Endothelial cell (in vitro differentiated cells): ENCODE results near the gene LGALS7. TPM values are rescaled to one million over a fixed set of nuclear protein-coding genes. Genes with fewer than 3 reads are reported as not detected.
"Not testable (repeated sequence)": the region's sequence is repeated elsewhere in the genome, so short reads cannot be mapped to it uniquely, and the experiment has no call there.

ENCODE experiments used
- DNase-seq: peaks from one replicate; pipeline ENCODE4 v3.0.0; 2021; ENCODE audit warnings: low spot score
- H3K27ac Mint-ChIP-seq: one replicate; pipeline ENCODE4 v1.8.0; 2021; ENCODE audit warnings: mixed read lengths, inconsistent platforms; ENCODE audit not compliant: unreplicated experiment
- H3K27me3 Mint-ChIP-seq: one replicate; pipeline ENCODE4 v1.8.0; 2021; ENCODE audit warnings: mild to moderate bottlenecking, moderate library complexity, mixed read lengths, inconsistent platforms; ENCODE audit not compliant: unreplicated experiment
- H3K36me3 Mint-ChIP-seq: one replicate; pipeline ENCODE4 v1.8.0; 2021; ENCODE audit warnings: mild to moderate bottlenecking, low read depth, mixed read lengths, inconsistent platforms; ENCODE audit not compliant: unreplicated experiment
- H3K4me1 Mint-ChIP-seq: one replicate; pipeline ENCODE4 v1.8.0; 2021; ENCODE audit warnings: mild to moderate bottlenecking, mixed read lengths, inconsistent platforms; ENCODE audit not compliant: unreplicated experiment
- H3K4me3 Mint-ChIP-seq: one replicate; pipeline ENCODE4 v1.8.0; 2021; ENCODE audit warnings: mild to moderate bottlenecking, mixed read lengths, inconsistent platforms; ENCODE audit not compliant: unreplicated experiment
- H3K9me3 Mint-ChIP-seq: one replicate; pipeline ENCODE4 v1.8.0; 2021; ENCODE audit warnings: mixed read lengths, inconsistent platforms; ENCODE audit not compliant: unreplicated experiment
- CTCF ChIP-seq: fragments of 200-600 bp; sonication (generic); IDR thresholded peaks from one replicate; pipeline ENCODE4 v1.5.0; 2021; ENCODE audit warnings: antibody characterized with exemption; ENCODE audit not compliant: unreplicated experiment
- total RNA-seq: library from RNA; stranded (reverse); fragmentation: NEBNext Ultra II Directional; extraction: Animal tissue kit (Norgen Biotek cat#: 25700); gene quantifications from one replicate; pipeline ENCODE4 v1.2.1, GENCODE V29; 2021; ENCODE audit not compliant: unreplicated experiment

Gene LGALS7
- total RNA-seq, 1 donor from 2014 or later, result 3.6 TPM

- no peak for TF ChIP-seq CTCF
- no peaks in the 10 kb centered on the region for H3K9me3 Mint-ChIP-seq
- H3K36me3 Mint-ChIP-seq, result peaks cover 4% of the 10 kb centered on the region
- H3K4me1 Mint-ChIP-seq, result peaks cover 6% of the 10 kb centered on the region
- DNase-seq, result no peak
- H3K27ac Mint-ChIP-seq, result no peak overlapping the region
- no peak overlapping the region for H3K4me3 Mint-ChIP-seq
- H3K27me3 Mint-ChIP-seq, result no peaks in the 10 kb centered on the region
Observed at GRCh38 chr19:38796154-38796553, 22.8 kb upstream of the LGALS7 start.

- Mint-ChIP-seq H3K27me3 (no peaks in the 10 kb centered on the region), H3K4me3 (no peak overlapping the region)
Observed at GRCh38 chr19:38795549-38795948, 22.2 kb upstream of the LGALS7 start.

GRCh38 chr19:38793671-38794070 lies 20.4 kb upstream of the LGALS7 start:
- Mint-ChIP-seq H3K9me3 (no peaks in the 10 kb centered on the region), H3K4me1 (peaks cover 8% of the 10 kb centered on the region), H3K4me3 (no peak overlapping the region), H3K36me3 (no peaks in the 10 kb centered on the region), H3K27me3 (peaks cover 1% of the 10 kb centered on the region), H3K27ac (peak overlapping the region; percentile 89)
- no peak for DNase-seq
- TF ChIP-seq CTCF, result no peak

More at GRCh38 chr19:38795549-38795948, 22.2 kb upstream of the LGALS7 start:
- peaks cover 4% of the 10 kb centered on the region for H3K36me3 Mint-ChIP-seq
- TF ChIP-seq CTCF, result no peak
- H3K9me3 Mint-ChIP-seq, result no peaks in the 10 kb centered on the region
- no peak overlapping the region for H3K27ac Mint-ChIP-seq
- H3K4me1 Mint-ChIP-seq, result peaks cover 6% of the 10 kb centered on the region
- DNase-seq, result no peak

GRCh38 chr19:38793177-38793576 lies 19.9 kb upstream of the LGALS7 start:
- H3K9me3 Mint-ChIP-seq, result no peaks in the 10 kb centered on the region
- peaks cover 12% of the 10 kb centered on the region for H3K4me1 Mint-ChIP-seq
- TF ChIP-seq CTCF, result no peak
- peak overlapping the region; percentile 89 for H3K27ac Mint-ChIP-seq
- H3K36me3 Mint-ChIP-seq, result no peaks in the 10 kb centered on the region
- H3K27me3 Mint-ChIP-seq, result peaks cover 5% of the 10 kb centered on the region
- peak overlapping the region; percentile 11 for H3K4me3 Mint-ChIP-seq
- no peak for DNase-seq

GRCh38 chr19:38792250-38793111 lies 19.2 kb upstream of the LGALS7 start:
- no peaks in the 10 kb centered on the region for H3K36me3 Mint-ChIP-seq
- H3K4me3 Mint-ChIP-seq, result peak overlapping the region; percentile 11
- peak overlapping the region; percentile 89 for H3K27ac Mint-ChIP-seq
- H3K27me3 Mint-ChIP-seq, result peaks cover 6% of the 10 kb centered on the region
- H3K9me3 Mint-ChIP-seq, result no peaks in the 10 kb centered on the region
- H3K4me1 Mint-ChIP-seq, result peaks cover 14% of the 10 kb centered on the region
- peak; percentile 78 for TF ChIP-seq CTCF
- DNase-seq, result peak; percentile 83

GRCh38 chr19:38791451-38792064 lies 18.2 kb upstream of the LGALS7 start:
- H3K4me3 Mint-ChIP-seq, H3K27me3 Mint-ChIP-seq, H3K36me3 Mint-ChIP-seq, H3K27ac Mint-ChIP-seq, H3K9me3 Mint-ChIP-seq, DNase-seq: not testable (repeated sequence)
- peaks cover 14% of the 10 kb centered on the region for H3K4me1 Mint-ChIP-seq

- H3K4me3 Mint-ChIP-seq, H3K9me3 Mint-ChIP-seq, H3K27me3 Mint-ChIP-seq, DNase-seq, H3K36me3 Mint-ChIP-seq, H3K27ac Mint-ChIP-seq: not testable (repeated sequence)
- peaks cover 14% of the 10 kb centered on the region for H3K4me1 Mint-ChIP-seq
Observed at GRCh38 chr19:38790507-38791403, 17.4 kb upstream of the LGALS7 start.
